ENCODE results near the gene FAF1.
A peak's percentile ranks its signal among the peaks of the same experiment; 100 is the strongest.

FAF1 gene

GRCh38 chr1:50426702-50427085 is 533.4 kb downstream of the FAF1 start:
- no peak for DNase-seq (ENCODE audit: low spot score)

GRCh38 chr1:50426108-50426700 is 533.9 kb downstream of the FAF1 start:
- no peak for DNase-seq (ENCODE audit: low spot score)

GRCh38 chr1:50425376-50426107 is 534.5 kb downstream of the FAF1 start:
- DNase-seq (ENCODE audit: low spot score) = no peak

GRCh38 chr1:50424884-50425375 is 535.1 kb downstream of the FAF1 start:
- DNase-seq (ENCODE audit: low spot score) = no peak

GRCh38 chr1:50424045-50424883 is 535.8 kb downstream of the FAF1 start:
- DNase-seq (ENCODE audit: low spot score) = no peak

GRCh38 chr1:50423670-50424000 is 536.4 kb downstream of the FAF1 start:
- DNase-seq (ENCODE audit: low spot score) = no peak

- DNase-seq (ENCODE audit: low spot score) = peak; percentile 40
Observed at GRCh38 chr1:50422946-50423669, 537.0 kb downstream of the FAF1 start, which contains the start of gene DMRTA2. DMRTA2 (minus strand) TSS chr1:50423443; CDS start chr1:50421536, 1,907 bp downstream.

GRCh38 chr1:50422675-50422945 is 537.5 kb downstream of the FAF1 start:
- DNase-seq (ENCODE audit: low spot score) = no peak

GRCh38 chr1:50421768-50422674 is 538.0 kb downstream of the FAF1 start:
- no peak for DNase-seq (ENCODE audit: low spot score)

- DNase-seq (ENCODE audit: low spot score) = no peak
Observed at GRCh38 chr1:50421366-50421748, 538.7 kb downstream of the FAF1 start.

- DNase-seq (ENCODE audit: low spot score) = no peak
Observed at GRCh38 chr1:50420689-50421365, 539.2 kb downstream of the FAF1 start.

GRCh38 chr1:50419907-50420677 is 540.0 kb downstream of the FAF1 start:
- no peak for DNase-seq (ENCODE audit: low spot score)

- DNase-seq (ENCODE audit: low spot score) = peak; percentile 21
Observed at GRCh38 chr1:50419192-50419906, 540.7 kb downstream of the FAF1 start.

- peak; percentile 26 for DNase-seq (ENCODE audit: low spot score)
Observed at GRCh38 chr1:50418600-50419109, 541.4 kb downstream of the FAF1 start.

- no peak for DNase-seq (ENCODE audit: low spot score)
Observed at GRCh38 chr1:50417946-50418599, 542.0 kb downstream of the FAF1 start.

GRCh38 chr1:50417507-50417906 is 542.6 kb downstream of the FAF1 start:
- no peak for DNase-seq (ENCODE audit: low spot score)

GRCh38 chr1:50416553-50417453 is 543.3 kb downstream of the FAF1 start:
- DNase-seq (ENCODE audit: low spot score) = no peak

GRCh38 chr1:50416150-50416527 is 543.9 kb downstream of the FAF1 start:
- no peak for DNase-seq (ENCODE audit: low spot score)

All from kidney tubule cell (primary cell).